HG02885 (cell line): ENCODE data around the gene IRF3.

Experiments
- ATAC-seq: cut with Tn5 transposase; IDR thresholded peaks from one replicate; pipeline ENCODE4 v1.9.1; 2021; ENCODE audit warnings: mild to moderate bottlenecking; ENCODE audit not compliant: unreplicated experiment, poor library complexity

IRF3 gene

GRCh38 chr19:49676136-49676783 lies 10.6 kb upstream of the IRF3 start:
- ATAC-seq = peak; percentile 8

- no peak for ATAC-seq
Observed at GRCh38 chr19:49672131-49672919, 6.7 kb upstream of the IRF3 start.

GRCh38 chr19:49669516-49669915 lies 3.9 kb upstream of the IRF3 start:
- ATAC-seq = no peak

- ATAC-seq = no peak
Observed at GRCh38 chr19:49667473-49667872, 1.8 kb upstream of the IRF3 start.

- no peak for ATAC-seq
Observed at GRCh38 chr19:49666120-49666444, 425 bp upstream of the IRF3 start.

GRCh38 chr19:49665036-49665350 lies 664 bp downstream of the IRF3 start:
- ATAC-seq = no peak

GRCh38 chr19:49664171-49665035 lies 1.3 kb downstream of the IRF3 start:
- peak; percentile 50 for ATAC-seq

GRCh38 chr19:49663224-49663623 lies 2.4 kb downstream of the IRF3 start:
- no peak for ATAC-seq

- no peak for ATAC-seq
Observed at GRCh38 chr19:49662011-49662410, 3.6 kb downstream of the IRF3 start.

- no peak for ATAC-seq
Observed at GRCh38 chr19:49660338-49660961, 5.2 kb downstream of the IRF3 start.

- ATAC-seq = no peak
Observed at GRCh38 chr19:49658566-49659442, 6.9 kb downstream of the IRF3 start.

- no peak for ATAC-seq
Observed at GRCh38 chr19:49658139-49658517, 7.5 kb downstream of the IRF3 start.

- ATAC-seq = no peak
Observed at GRCh38 chr19:49657493-49658138, 8.0 kb downstream of the IRF3 start.

GRCh38 chr19:49656456-49657109 lies 9.1 kb downstream of the IRF3 start:
- ATAC-seq = no peak

- ATAC-seq = no peak
Observed at GRCh38 chr19:49655570-49656455, 9.8 kb downstream of the IRF3 start.

- ATAC-seq = no peak
Observed at GRCh38 chr19:49654581-49654980, 11.1 kb downstream of the IRF3 start.

GRCh38 chr19:49653466-49653806 lies 12.2 kb downstream of the IRF3 start:
- ATAC-seq = no peak
